HG03108 (cell line): ENCODE measurements around the gene CNTNAP5.

Experiments
- ATAC-seq: cut with Tn5 transposase; IDR thresholded peaks from one replicate; pipeline ENCODE4 v1.9.1; 2021; ENCODE audit warnings: moderate library complexity; ENCODE audit not compliant: unreplicated experiment

CNTNAP5 gene

GRCh38 chr2:124053796-124054195 lies 28.7 kb downstream of the CNTNAP5 start:
- no peak for ATAC-seq

DNA sequence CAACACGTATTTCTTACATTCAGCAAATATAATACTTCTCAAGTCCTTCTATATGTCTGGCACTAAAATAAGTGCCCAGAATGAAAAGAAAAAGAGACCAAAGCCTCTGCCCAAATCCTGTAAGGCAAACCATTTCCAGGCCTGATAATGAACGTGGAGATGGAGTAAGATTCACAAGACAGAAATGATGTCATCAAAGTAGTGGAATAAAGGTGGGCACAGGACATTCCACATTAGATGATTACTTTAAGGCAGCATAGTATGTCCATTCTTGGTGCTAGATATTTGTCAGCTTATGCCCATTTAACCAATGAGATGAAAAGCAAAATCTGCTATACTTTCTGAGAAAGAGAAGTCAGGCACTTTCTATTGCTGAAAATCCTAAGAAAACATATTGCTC lies 38.5 kb downstream of the CNTNAP5 start:
- no peak for ATAC-seq

DNA sequence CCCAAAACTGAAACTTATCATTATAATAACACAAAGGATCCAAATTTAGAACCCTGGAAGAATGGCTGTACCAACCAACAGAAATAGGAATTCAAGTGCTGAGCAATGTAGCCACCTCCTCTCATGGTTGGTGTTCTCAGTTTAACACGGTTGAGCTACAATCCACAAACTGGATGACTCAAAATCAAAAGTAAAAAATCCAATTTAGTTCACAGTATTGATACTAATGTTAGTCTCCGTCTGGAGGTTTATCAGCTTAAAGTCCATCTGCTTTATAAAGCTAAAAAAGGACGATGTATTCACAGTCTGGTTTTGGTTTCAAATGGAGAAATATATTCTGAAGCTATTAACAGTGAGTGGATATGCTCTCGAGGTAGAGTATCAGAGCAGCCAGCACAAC lies 40.5 kb downstream of the CNTNAP5 start:
- ATAC-seq, result no peak

GRCh38 chr2:124066776-124067175 lies 41.7 kb downstream of the CNTNAP5 start:
- ATAC-seq, result no peak

DNA sequence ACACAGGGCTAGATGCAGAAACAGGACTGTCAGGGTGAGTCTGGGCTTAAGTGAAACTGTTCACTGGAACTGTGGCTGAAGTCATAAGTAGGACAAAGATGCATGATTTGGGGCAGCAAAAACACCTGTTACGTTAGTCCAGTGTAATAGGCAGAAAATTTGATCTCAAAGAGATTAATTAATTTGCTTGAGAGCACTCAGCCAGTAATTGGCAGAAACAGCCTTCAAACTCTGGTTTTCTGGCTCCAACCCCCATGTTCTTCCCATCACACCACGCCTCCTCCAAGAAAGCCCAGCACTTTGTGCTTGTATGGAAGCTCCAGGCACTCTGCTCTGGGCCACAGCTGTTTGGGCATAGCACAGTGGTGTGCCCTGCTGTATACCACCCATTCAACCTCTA lies 54.0 kb downstream of the CNTNAP5 start:
- ATAC-seq, result no peak

DNA sequence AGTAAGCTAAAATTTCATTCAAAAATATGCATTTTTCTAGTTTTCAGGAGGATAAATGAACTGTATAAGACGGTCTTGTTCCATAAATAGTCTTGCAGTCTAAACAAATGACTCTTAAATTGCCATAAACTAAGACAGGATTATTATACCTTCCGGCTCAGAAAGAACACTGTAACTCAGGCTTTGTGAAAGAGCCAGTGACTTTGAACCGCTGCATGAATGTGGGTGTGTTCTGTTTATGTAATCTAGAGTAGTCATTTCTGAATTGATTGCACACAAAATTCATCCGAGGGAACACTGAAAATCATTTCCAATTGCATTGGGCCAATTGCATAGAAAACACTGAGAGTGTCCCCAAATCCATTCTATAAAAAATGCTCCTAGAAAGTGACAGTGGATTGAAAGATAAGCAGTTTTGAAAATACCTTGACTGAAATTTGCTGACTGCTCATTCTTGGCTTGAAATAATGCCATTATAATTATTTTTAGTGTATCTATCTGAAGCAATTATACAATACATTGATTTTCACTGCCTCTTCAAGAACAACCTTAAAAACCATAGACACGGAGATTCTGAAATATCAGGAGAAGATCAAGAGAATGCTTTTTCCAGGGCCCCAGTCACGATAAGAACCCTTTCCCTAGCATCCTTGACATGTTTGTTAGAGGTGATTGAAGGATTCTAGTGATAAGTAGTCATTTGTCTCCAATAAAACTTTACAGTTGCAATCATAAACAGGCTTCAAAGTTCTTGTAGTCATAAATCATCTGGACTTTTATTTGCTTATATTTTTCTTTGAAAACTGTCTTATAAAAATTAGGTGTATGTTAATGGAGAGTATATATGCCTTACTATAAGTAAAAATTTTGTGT lies 55.4 kb downstream of the CNTNAP5 start:
- no peak for ATAC-seq

DNA sequence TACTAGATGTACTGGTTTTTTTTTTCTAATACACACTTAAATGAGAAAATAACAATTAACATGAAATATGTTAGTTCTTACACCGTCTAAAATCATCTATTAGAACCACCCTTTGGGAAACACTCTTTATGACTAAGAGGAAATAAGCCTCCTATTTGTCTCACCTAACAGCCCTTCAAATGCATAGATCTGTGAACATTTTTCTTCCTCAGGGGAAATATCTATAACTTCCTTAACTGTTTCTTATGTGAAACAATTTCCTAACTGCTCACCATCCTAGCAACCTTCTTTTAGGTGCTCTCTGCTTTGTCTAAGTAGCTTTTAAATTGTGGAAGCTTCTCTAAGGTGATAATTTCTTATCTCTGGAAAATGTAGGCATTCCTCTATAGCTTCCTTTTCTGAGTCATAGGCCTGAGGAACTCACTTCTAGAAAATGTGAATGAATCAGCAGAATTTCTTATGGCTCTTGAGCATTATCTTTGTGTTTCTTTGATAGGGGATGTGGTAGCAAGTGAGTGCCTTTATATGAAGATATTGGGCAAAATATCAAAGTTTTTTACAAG lies 56.1 kb downstream of the CNTNAP5 start:
- no peak for ATAC-seq

GRCh38 chr2:124088616-124089015 lies 63.5 kb downstream of the CNTNAP5 start:
- ATAC-seq, result no peak

DNA sequence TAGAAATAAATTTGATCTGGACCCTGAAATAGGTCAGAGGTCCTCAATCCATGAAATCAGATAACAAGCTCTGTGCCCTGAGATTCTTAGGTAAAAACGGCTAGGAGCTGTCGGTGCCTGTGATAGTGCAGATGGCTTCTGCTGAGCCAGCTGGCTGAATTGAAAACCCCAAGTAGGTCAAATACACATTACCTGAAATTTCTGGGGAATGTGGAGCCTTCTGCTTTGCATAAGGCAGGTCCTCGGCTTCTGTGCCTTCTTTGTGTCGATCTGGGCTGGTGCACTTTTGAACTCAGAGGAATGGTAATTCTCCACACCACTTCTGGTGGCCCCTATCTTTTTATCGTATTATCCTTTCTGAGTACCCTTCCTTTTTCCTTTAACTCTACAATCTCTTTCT lies 66.6 kb downstream of the CNTNAP5 start:
- ATAC-seq, result no peak

GRCh38 chr2:124092651-124093050 lies 67.6 kb downstream of the CNTNAP5 start:
- ATAC-seq, result no peak

GRCh38 chr2:124104914-124105313 lies 79.8 kb downstream of the CNTNAP5 start:
- ATAC-seq, result no peak

GRCh38 chr2:124112206-124112605 lies 87.1 kb downstream of the CNTNAP5 start:
- ATAC-seq, result no peak

DNA sequence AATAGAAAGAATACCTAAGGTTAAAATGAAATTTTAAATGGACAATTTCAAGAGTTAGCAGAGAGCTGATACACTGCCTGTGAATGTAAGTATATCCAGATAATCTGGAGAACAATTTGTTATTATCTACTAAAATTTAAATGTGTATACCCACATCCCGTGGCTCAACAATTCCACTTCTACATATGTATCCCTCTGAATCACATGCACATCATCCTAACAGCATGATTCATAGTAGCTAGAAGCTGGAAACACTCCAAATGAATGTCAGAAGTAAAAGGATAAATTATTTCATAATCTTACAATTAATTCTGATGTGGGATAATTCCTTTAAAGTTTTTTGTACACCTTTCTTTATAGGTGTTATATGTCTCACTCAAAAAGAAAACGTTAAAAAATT lies 87.9 kb downstream of the CNTNAP5 start:
- no peak for ATAC-seq

DNA sequence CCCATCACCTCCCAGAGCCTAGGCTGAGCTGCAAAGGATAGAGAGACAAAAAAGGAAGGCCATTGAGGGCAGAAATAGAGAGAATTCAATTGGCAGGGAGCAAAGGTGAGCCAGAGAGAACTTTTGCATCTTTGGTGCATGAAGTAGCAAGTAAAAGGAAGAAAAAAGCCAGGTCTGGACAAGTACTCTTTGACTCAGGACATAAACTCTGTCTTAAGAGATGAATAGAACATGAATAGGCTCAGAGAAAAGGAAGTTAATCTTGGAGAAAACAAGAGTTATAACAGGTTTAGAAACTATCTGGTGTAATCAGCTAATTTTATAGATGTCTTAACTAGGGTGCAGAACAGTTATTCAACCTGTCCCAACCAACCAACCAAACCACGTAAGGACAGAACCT lies 95.2 kb downstream of the CNTNAP5 start:
- no peak for ATAC-seq

DNA sequence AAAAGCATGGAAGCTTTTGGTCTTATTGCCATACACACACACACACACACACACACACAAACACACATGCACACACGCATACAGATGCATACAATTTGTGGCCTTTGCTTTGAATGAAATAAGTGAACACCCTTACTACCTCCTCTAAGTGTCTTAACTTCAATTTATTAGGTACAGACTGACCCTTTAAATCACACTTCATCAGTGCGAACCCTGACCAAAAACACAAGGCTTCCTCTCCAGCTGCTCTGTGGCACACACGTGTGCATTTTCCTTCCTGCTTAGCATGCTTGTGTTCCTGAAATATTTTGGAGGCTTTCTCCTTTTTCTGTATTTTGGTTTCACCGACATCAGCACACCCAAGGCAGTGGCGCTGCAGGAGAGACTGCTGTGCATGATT lies 96.0 kb downstream of the CNTNAP5 start:
- ATAC-seq, result no peak

GRCh38 chr2:124121760-124122275 lies 96.7 kb downstream of the CNTNAP5 start:
- no peak for ATAC-seq

DNA sequence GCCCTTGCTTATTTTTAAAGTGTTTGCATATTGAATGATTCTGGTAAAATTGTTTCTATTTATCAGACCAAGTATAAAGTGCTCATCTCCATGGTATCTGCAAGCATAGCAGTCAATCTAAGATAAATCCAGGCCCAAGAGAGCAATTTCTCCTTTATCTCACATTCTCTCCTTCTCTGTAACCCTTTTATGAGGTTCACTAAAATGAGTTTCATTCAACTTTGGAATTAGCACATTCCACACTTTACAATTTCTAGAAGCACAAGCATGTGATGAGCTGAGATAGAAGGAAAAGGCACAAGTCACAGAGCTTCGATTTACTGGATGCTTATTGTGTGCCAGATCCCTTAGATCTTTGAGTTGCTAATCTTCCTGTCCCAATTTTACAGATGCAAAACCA lies 97.3 kb downstream of the CNTNAP5 start:
- ATAC-seq, result no peak

DNA sequence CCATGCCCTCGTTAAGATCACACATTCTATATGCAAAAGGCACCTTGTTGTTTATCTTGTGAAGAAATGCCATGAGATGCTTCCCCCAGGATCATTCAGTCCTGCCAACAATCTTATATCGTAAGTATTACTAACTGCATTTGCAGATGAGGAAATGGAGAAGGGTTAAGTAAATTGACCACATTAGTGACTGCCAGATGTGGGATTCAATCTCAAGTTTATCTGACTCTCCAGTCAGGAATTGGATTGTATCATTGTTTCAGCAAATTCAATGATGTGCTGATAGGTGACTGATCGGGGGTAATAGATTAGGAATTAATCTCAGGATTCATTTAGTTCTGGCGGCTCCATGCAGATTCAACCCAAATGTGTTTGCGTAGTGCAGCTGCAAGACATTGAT lies 106.2 kb downstream of the CNTNAP5 start:
- ATAC-seq, result no peak

- ATAC-seq, result no peak
These were observed 111.0 kb downstream of the CNTNAP5 start for GRCh38 chr2:124136110-124136509.

DNA sequence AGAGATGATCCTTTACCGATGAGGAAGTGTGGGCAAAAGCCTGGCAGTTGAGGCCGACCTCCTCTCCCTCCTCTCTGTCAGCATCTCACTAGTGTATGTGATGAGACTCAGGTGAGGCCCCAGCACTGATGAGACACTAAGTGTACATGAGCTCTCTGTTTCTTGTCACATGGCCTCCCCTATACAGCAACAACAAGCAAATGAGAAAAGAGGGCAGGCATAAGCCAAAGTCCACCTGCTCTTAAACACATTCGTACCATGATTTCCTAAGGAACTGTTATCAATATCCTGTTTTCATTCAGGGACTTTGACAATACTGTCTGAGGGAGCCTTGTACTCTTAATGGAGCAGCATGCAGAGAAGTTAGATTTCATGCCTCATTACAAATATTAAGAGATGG lies 113.0 kb downstream of the CNTNAP5 start:
- ATAC-seq, result no peak

DNA sequence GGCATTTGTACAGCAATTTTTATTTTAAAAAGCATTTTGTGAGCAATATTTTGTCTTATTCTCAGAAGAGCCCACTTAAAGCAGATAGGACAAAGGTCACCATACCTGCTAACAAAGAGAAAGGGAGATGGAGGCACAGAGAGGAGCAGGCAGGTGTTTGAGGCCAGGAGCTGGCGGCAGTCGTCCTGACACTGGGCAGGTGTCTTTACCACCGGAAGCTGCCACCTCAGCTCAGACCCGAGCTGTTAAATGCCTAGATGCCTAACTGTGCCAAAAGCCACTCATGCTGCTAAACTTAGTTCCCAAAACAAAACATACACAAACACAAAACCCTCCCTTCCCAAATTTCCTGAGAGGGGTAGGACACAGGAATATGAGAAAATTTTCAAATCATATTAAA lies 120.9 kb downstream of the CNTNAP5 start:
- ATAC-seq, result no peak

DNA sequence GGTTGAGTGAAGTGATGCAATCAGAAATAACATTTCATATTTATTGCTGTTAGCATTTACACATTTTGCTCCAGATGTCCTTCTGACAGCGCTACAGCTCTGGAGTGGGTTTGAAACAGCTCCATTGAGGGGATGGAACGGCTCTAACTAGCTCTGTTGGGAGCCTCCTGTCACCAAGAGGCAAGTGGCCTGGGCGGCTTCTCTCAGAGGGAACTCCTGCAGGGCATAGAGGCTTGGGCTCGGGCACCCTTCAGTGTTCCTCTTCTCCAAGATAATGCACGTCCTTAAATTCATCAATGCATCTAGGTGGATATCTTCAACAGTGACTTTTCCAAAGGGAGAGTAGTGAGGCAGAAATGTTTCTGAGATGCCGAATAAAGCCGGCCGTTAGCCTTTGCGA lies 122.5 kb downstream of the CNTNAP5 start:
- no peak for ATAC-seq
